IPS DF 6.9 (cell line): ENCODE measurements around the gene MMP27.

Experiments used
- DNase-seq: peaks from one replicate; pipeline ENCODE4 v3.0.0-alpha.2; 2013; ENCODE audit warnings: low read depth, low spot score
- H3K27ac ChIP-seq: one replicate; pipeline ENCODE4 v1.5.1; 2013; ENCODE audit warnings: low read length, control low read depth
- H3K27me3 ChIP-seq: 2 replicates; pipeline ENCODE4 v1.6.1; 2013; ENCODE audit warnings: mild to moderate bottlenecking, low read length; ENCODE audit not compliant: control insufficient read depth, insufficient read depth
- H3K36me3 ChIP-seq: 2 replicates; pipeline ENCODE4 v1.6.1; 2013; ENCODE audit warnings: low read length; ENCODE audit not compliant: control insufficient read depth, insufficient read depth
- H3K4me1 ChIP-seq: 2 replicates; pipeline ENCODE4 v1.6.1; 2013; ENCODE audit warnings: low read length; ENCODE audit not compliant: control insufficient read depth, insufficient read depth
- H3K4me3 ChIP-seq: 2 replicates; pipeline ENCODE4 v1.5.1; 2013; ENCODE audit warnings: mild to moderate bottlenecking, low read length
- H3K9me3 ChIP-seq: 2 replicates; pipeline ENCODE4 v1.6.1; 2013; ENCODE audit warnings: low read length, inconsistent platforms; ENCODE audit not compliant: control insufficient read depth, insufficient read depth
- WGBS: extraction: QIAGEN DNeasy Blood & Tissue Kit; methylation state at CpG from one replicate; pipeline ENCODE4 v1.1.7; 2013; ENCODE audit warnings: mixed read lengths, missing lambda C conversion rate; ENCODE audit not compliant: insufficient read length, insufficient coverage; 5-methylcytosine and 5-hydroxymethylcytosine counted together

The MMP27 gene

GRCh38 chr11:102695201-102695600, 10.4 kb downstream of the MMP27 start:
- Histone ChIP-seq H3K27me3 (no peaks in the 10 kb centered on the region), H3K9me3 (no peaks in the 10 kb centered on the region), H3K4me3 (no peak overlapping the region), H3K4me1 (no peaks in the 10 kb centered on the region), H3K36me3 (no peaks in the 10 kb centered on the region), H3K27ac (no peak overlapping the region)
- no peak for DNase-seq
- WGBS, result no CpG with 5 or more reads among the region's 3 CpGs

DNA sequence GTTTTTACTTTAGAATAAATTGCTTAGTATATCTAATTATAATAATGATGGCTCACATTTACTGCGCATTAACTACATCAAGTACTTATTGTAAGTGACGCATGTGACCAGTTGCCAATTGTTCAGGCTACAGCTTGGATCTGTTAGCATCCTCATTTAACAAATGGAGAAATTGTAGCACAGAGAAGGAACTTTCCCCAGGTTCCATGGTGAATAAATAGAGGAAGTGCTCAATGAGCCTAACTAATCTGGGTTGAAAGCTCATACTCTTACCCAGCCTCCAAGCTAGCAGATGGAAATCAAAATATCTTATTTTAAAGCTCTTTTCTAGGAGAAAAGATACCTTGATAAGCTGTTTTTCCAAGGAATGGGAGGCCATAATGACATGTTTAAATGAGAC, 19.8 kb downstream of the MMP27 start:
- Histone ChIP-seq H3K27me3 (no peaks in the 10 kb centered on the region), H3K4me3 (no peak overlapping the region), H3K4me1 (no peaks in the 10 kb centered on the region; the same call in 1 of the 2 replicates), H3K27ac (no peak overlapping the region), H3K36me3 (no peaks in the 10 kb centered on the region), H3K9me3 (no peaks in the 10 kb centered on the region)
- no peak for DNase-seq
- WGBS, result no CpG with 5 or more reads among the region's 2 CpGs

DNA sequence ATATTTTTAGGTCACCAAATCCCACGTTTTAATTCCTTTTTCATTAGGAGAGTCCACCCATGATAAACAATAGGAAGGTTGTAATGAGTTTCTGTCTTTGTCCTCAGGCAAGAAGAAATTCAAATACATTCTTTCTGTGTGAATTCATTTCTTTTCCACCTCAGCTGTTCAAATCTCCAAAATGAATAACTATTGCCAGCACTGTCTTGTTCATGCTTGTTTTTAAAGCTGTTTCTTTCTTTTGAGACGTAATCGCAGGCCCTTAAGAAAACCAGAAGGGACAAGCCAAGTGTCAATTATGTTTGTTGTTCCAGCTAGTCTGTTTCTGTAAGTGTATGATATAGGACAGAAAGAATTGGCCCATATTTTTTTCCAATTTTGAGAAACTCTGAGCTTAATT, 20.2 kb downstream of the MMP27 start:
- Histone ChIP-seq H3K4me3 (no peak overlapping the region), H3K9me3 (no peaks in the 10 kb centered on the region), H3K27me3 (no peaks in the 10 kb centered on the region), H3K4me1 (no peaks in the 10 kb centered on the region; the same call in 1 of the 2 replicates), H3K36me3 (no peaks in the 10 kb centered on the region), H3K27ac (no peak overlapping the region)
- DNase-seq, result no peak
- WGBS, result no CpG with 5 or more reads among the region's 3 CpGs

GRCh38 chr11:102683277-102683676, 22.3 kb downstream of the MMP27 start:
- no peak for DNase-seq
- no CpG with 5 or more reads among the region's 4 CpGs for WGBS
- no peak overlapping the region for H3K4me3 ChIP-seq

GRCh38 chr11:102680945-102681344, 24.6 kb downstream of the MMP27 start:
- no peak overlapping the region for H3K27ac ChIP-seq
- H3K9me3 ChIP-seq, result no peaks in the 10 kb centered on the region
- no peak for DNase-seq
- WGBS, result no CpG with 5 or more reads among the region's 1 CpG
- no peaks in the 10 kb centered on the region; the same call in 1 of the 2 replicates for H3K4me1 ChIP-seq
- no peak overlapping the region for H3K4me3 ChIP-seq
- no peaks in the 10 kb centered on the region for H3K27me3 ChIP-seq
- no peaks in the 10 kb centered on the region for H3K36me3 ChIP-seq

More at GRCh38 chr11:102683277-102683676, 22.3 kb downstream of the MMP27 start:
- Histone ChIP-seq H3K27ac (no peak overlapping the region), H3K27me3 (no peaks in the 10 kb centered on the region), H3K4me1 (no peaks in the 10 kb centered on the region; the same call in 1 of the 2 replicates), H3K9me3 (no peaks in the 10 kb centered on the region), H3K36me3 (no peaks in the 10 kb centered on the region)

- DNase-seq, result no peak
- H3K36me3 ChIP-seq, result no peaks in the 10 kb centered on the region
- no peaks in the 10 kb centered on the region for H3K9me3 ChIP-seq
- WGBS, result no CpG with 5 or more reads among the region's 2 CpGs
- no peaks in the 10 kb centered on the region for H3K4me1 ChIP-seq
- no peaks in the 10 kb centered on the region for H3K27me3 ChIP-seq
- H3K27ac ChIP-seq, result no peak overlapping the region
- H3K4me3 ChIP-seq, result no peak overlapping the region
These were observed 27.5 kb downstream of the MMP27 start for GRCh38 chr11:102678022-102678421.

DNA sequence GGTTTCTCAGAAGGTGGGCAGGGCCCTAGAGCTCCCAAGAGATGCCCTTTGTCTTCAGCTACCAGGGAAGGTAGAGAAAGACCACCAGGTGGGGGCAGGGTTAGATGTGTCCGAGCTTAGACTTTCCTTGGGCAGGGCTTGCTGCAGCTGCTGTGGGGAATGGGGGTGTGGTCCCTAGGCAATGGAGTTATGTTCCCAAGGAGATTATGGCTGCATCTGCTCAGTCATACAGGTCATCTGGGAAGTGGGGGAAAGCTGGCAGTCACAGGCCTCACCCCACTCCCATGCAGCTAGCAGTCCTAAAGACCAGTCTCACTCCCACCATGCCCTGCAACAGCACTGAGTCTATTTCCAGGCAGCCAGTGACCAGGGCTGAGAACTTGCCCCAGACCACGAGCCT, 29.5 kb downstream of the MMP27 start:
- H3K27ac ChIP-seq, result no peak overlapping the region
- no peak overlapping the region for H3K4me3 ChIP-seq
- no peaks in the 10 kb centered on the region for H3K4me1 ChIP-seq
- WGBS, result no CpG with 5 or more reads among the region's 2 CpGs
- DNase-seq, result no peak
- no peaks in the 10 kb centered on the region for H3K9me3 ChIP-seq
- H3K27me3 ChIP-seq, result no peaks in the 10 kb centered on the region
- no peaks in the 10 kb centered on the region for H3K36me3 ChIP-seq

DNA sequence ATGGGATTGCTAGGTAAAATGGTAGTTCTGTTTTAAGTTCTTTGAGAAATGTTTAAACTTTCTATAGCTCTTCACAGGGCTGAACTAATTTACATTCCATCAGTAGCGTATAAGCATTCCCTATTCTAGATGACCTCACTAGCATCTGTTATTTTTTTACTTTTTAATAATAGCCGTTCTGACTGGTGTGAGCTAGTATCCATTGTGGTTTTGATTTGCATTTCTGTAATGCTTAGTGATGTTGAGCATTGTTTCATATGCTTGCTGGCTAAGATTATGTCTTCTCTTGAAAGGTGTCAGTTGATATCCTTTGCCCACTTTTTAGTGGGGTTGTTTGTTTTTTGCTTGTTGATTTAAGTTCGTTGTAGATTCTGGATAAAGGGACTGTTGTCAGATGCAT, 35.9 kb downstream of the MMP27 start:
- no peaks in the 10 kb centered on the region; the same call in 1 of the 2 replicates for H3K9me3 ChIP-seq
- no peak overlapping the region for H3K27ac ChIP-seq
- H3K36me3 ChIP-seq, result no peaks in the 10 kb centered on the region
- no peak overlapping the region for H3K4me3 ChIP-seq
- WGBS, result no CpG with 5 or more reads among the region's 3 CpGs
- DNase-seq, result no peak
- no peaks in the 10 kb centered on the region for H3K4me1 ChIP-seq
- no peaks in the 10 kb centered on the region for H3K27me3 ChIP-seq

DNA sequence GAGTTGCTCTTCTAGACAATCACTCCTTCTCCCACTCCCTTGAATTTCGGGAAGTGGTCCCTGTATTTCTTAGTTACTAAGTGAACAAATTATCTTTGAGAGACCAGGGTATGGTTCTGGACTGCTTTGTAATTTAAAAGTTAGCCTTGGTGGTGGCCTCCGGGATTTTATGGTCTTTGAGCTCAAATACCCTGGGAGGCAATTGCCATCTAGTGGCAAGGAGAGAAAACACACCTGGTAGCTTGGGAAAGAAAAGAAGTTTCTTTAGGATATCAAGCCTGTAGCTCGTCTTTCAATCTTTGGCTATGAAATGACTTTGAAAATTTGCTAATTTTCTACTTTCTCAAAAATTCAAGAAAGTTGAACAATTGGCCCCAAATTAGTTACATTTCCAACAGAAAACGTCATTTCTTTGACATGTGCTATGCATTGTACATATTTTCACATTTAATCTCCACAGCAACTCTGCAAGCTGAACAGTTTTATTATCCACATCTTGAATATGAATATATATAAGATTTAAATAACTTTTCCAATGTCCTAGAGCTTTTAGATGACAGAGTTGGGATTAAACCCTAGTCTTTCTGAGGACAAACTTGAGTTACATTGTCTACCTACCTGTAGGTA, 39.1 kb downstream of the MMP27 start:
- no peaks in the 10 kb centered on the region for H3K4me1 ChIP-seq
- H3K27me3 ChIP-seq, result no peaks in the 10 kb centered on the region
- H3K9me3 ChIP-seq, result no peaks in the 10 kb centered on the region; the same call in 1 of the 2 replicates
- DNase-seq, result no peak
- H3K27ac ChIP-seq, result no peak overlapping the region
- no CpG with 5 or more reads among the region's 4 CpGs for WGBS
- no peak overlapping the region for H3K4me3 ChIP-seq
- no peaks in the 10 kb centered on the region for H3K36me3 ChIP-seq

DNA sequence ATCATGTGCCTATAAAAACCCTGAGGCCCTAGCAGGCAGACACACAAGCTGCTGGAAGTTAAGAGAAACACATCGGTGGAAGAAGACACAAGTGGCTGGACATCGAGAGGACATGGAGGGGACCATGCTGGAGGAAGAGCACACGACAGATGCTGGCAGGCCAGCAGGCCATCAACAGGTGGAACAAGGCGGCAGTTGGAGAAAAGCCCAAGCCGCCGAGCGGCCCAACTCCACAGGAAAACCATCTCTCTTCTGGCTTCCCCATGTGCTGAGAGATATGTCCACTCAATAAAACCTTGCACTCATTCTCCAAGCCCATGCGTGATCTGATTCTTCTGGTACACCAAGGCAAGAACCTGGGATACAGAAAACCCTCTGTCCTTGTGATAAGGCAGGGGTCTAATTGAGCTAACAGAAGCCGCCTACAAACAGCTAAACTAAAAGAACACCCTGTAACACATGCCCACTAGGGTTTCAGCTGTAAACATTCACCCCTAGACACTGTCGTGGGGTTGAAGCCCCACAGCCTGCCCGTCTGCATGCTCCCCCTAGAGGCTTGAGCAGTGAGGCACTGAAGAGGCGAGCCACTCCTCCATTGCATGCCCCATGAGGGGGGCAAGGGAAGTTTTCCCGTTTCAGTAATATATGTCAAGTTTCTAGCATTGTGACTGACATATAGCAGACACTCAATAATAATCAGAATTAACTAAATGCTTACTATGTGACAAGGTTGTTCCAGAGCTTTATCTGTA, 41.4 kb downstream of the MMP27 start:
- H3K4me1 ChIP-seq, result no peaks in the 10 kb centered on the region
- no peaks in the 10 kb centered on the region; the same call in 1 of the 2 replicates for H3K9me3 ChIP-seq
- no peak overlapping the region for H3K27ac ChIP-seq
- WGBS, result no CpG with 5 or more reads among the region's 13 CpGs
- H3K36me3 ChIP-seq, result no peaks in the 10 kb centered on the region
- no peak overlapping the region for H3K4me3 ChIP-seq
- no peak for DNase-seq
- no peaks in the 10 kb centered on the region for H3K27me3 ChIP-seq

GRCh38 chr11:102662607-102663006, 43.0 kb downstream of the MMP27 start:
- H3K27ac ChIP-seq, result no peak overlapping the region
- H3K27me3 ChIP-seq, result no peaks in the 10 kb centered on the region
- H3K4me3 ChIP-seq, result no peak overlapping the region
- no peaks in the 10 kb centered on the region; the same call in 1 of the 2 replicates for H3K9me3 ChIP-seq
- no peak for DNase-seq
- H3K36me3 ChIP-seq, result no peaks in the 10 kb centered on the region
- H3K4me1 ChIP-seq, result no peaks in the 10 kb centered on the region
